ENCODE results near the gene ANKZF1.

DNA sequence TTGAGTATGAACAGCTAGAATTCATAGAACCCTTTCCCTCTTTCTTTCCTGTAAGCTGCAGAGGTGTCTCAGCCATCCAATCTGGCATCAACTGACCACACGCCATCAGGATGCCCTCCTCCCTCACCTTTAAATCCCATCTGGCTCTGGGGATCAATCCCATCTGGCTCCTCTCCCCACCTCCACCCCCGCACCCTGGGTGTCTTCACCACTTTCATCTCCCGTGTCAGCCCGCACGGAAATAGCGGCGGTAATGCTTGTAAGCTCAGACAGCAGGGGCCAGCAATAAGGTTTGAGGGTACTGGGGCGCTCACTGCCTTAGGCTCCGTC is 22.9 kb downstream of the ANKZF1 start:
- TF ChIP-seq, protein P1, sequence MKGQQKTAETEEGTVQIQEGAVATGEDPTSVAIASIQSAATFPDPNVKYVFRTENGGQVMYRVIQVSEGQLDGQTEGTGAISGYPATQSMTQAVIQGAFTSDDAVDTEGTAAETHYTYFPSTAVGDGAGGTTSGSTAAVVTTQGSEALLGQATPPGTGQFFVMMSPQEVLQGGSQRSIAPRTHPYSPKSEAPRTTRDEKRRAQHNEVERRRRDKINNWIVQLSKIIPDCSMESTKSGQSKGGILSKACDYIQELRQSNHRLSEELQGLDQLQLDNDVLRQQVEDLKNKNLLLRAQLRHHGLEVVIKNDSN (IDR thresholded peaks at IDR 0.05) = no peak
- no peak for TF ChIP-seq NFIC (IDR thresholded peaks at IDR 0.05)
- no peak for TF ChIP-seq EP300 (IDR thresholded peaks at IDR 0.05; ENCODE audit: borderline replicate concordance)
- TF ChIP-seq, protein P2, sequence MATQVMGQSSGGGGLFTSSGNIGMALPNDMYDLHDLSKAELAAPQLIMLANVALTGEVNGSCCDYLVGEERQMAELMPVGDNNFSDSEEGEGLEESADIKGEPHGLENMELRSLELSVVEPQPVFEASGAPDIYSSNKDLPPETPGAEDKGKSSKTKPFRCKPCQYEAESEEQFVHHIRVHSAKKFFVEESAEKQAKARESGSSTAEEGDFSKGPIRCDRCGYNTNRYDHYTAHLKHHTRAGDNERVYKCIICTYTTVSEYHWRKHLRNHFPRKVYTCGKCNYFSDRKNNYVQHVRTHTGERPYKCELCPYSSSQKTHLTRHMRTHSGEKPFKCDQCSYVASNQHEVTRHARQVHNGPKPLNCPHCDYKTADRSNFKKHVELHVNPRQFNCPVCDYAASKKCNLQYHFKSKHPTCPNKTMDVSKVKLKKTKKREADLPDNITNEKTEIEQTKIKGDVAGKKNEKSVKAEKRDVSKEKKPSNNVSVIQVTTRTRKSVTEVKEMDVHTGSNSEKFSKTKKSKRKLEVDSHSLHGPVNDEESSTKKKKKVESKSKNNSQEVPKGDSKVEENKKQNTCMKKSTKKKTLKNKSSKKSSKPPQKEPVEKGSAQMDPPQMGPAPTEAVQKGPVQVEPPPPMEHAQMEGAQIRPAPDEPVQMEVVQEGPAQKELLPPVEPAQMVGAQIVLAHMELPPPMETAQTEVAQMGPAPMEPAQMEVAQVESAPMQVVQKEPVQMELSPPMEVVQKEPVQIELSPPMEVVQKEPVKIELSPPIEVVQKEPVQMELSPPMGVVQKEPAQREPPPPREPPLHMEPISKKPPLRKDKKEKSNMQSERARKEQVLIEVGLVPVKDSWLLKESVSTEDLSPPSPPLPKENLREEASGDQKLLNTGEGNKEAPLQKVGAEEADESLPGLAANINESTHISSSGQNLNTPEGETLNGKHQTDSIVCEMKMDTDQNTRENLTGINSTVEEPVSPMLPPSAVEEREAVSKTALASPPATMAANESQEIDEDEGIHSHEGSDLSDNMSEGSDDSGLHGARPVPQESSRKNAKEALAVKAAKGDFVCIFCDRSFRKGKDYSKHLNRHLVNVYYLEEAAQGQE (IDR thresholded peaks at IDR 0.05; ENCODE audit: low read depth) = no peak
- TF ChIP-seq YY1 (IDR thresholded peaks at IDR 0.05; ENCODE audit: low read depth) = no peak
- no peak for TF ChIP-seq EGR1 (IDR thresholded peaks at IDR 0.05)
- no peak for TF ChIP-seq TAF1 (IDR thresholded peaks at IDR 0.05; ENCODE audit: low read depth)
- TF ChIP-seq RAD21 (IDR thresholded peaks at IDR 0.05; ENCODE audit: low read depth) = no peak
- TF ChIP-seq ZBTB7A (IDR thresholded peaks at IDR 0.05; ENCODE audit: low read depth) = no peak
- TF ChIP-seq CREB1 (IDR thresholded peaks at IDR 0.05; ENCODE audit: low read depth) = no peak
- no peak for TF ChIP-seq CEBPB (IDR thresholded peaks at IDR 0.05)
- TF ChIP-seq, protein P3, sequence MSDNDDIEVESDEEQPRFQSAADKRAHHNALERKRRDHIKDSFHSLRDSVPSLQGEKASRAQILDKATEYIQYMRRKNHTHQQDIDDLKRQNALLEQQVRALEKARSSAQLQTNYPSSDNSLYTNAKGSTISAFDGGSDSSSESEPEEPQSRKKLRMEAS (IDR thresholded peaks at IDR 0.05) = no peak

All from Ishikawa (cell line).